Posterior vena cava (tissue), 2 donors: ENCODE results near the gene FOXE3. TPM values are rescaled to one million over a fixed set of nuclear protein-coding genes. Genes with fewer than 3 reads are reported as not detected.

ENCODE experiments used
- DNase-seq: peaks from one replicate; pipeline ENCODE4 v3.0.0-alpha.2; 2020; ENCODE audit warnings: low spot score
- intact Hi-C, 2 donors: fragments of 100-400 bp; cut with DNase I; formaldehyde crosslinking; loops; one replicate each; pipeline versions ENCODE4 v1.14.1 to v1.14.2; 2022 to 2023
- total RNA-seq, 2 donors: library from RNA; stranded (reverse); fragmentation: NEBNext Ultra II Directional; extraction: Animal tissue kit (Norgen Biotek cat#: 25700); gene quantifications; one replicate each; pipeline ENCODE4 v1.2.1, GENCODE V29; 2021
- donor health status: DM: yes; HTN: yes; CAD: no.
- donor health status: DM: yes; HTN: yes; CAD: no.

FOXE3 gene
- total RNA-seq, 2 donors from 2014 or later, result 0.10 TPM; not detected in 1

DNA sequence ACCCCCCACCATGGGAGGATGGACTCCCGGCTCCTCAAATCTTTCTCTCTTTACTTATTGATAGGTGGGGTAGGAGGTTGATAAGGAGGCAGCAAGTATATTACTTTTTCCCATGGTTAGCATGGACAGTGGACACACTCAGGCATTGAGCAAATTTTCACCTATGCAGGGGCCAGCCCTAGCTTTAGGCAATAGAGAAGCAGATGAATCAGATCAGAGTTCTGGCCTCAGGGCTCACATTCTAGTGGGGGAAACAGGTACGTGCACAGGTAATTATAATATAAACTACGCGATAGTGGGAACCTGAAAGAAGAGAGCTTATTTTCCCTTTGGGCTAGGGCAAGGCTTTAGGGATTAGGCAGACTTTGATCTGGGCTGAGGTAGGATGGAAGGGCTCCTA, 13.5 kb upstream of the FOXE3 start:
- peak; percentile 16 for DNase-seq
- intact Hi-C loops, result no loop called here

DNA sequence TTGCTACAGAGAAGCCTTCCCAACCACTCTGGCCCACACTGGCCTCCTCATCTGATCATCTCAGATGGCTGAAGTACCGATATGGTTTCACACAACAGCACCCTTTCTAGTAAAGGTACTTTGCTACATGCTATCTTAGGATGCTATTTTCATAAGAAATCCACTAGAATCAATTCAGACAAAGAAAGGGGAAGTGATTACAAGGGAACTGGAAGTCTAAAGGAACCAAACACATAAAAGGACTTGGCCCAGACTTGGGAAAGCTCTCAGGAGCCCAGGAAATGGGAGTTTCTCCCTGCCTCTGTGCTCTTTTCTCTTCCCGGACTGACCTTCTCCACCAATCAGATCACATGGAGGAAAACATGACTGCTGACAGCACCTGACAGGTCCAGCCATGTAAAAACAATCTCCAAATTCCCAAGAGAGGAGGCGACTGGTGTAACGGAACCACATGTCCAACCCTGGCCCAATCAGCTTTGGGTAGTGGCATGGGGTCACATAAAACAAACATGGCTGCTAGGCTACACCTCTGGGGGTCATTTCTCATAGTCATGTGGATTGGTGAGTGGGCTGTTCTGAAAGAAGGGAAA, 12.7 kb upstream of the FOXE3 start:
- DNase-seq, result peak; percentile 2
- intact Hi-C loops, result no loop called here

DNA sequence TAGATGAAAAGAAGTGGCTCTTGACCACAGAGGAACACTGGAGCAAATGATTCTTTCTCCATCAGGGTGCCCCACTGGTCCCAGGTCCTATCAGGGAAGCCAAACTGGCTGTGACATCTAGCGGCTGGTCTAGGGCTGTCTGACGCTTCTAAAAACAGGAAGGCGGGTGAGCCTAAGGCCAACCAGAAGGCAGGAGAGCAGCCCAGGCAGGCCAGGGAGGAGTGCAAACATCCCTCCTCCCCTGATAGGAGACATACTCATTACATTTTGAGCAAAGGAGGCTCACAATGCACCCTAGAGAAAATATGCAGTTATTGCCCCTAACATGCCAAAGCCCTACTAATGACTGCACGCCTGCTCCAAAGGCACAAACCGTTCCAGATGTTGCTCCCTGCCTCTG, 10.4 kb upstream of the FOXE3 start:
- intact Hi-C loops, result no loop called here
- peak; percentile 48 for DNase-seq

DNA sequence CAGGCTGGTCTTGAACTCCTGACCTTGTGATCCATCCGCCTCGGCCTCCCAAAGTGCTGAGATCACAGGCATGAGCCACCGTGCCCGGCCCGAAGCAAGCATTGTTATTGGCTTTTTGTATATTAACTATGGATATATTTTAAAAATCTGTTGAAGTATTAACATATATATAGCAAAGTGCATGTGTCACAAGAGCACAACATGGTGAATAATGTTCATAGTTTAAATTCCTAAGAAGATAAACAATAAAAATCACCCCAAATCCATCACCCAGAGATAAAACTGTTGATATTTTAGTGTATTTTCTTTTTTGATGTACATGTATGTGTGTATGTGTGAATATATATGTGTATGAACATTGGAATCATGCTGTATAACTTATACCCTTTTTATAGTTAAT, 9.1 kb upstream of the FOXE3 start:
- peak; percentile 44 for DNase-seq
- intact Hi-C loops, result no loop called here

DNA sequence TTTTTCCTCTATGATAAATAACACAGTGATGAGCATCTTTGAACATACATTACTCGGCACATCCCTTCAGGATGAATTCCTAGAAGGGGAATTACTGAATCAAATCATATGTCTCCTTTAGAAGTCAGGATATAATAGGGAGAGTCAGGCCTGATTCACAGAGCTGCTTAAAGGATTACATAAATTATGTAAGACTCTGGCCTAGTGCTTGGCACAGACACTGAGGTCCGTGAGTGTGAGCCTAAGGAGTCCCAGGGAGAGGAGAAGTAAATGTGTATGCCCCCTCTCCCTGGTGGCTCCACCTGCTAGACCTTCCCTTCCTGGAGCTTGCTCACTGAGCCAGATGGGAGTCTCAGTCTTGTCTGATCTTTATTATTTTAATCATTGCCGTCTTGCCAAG, 8.6 kb upstream of the FOXE3 start:
- intact Hi-C loops, result no loop called here
- peak; percentile 20 for DNase-seq

DNA sequence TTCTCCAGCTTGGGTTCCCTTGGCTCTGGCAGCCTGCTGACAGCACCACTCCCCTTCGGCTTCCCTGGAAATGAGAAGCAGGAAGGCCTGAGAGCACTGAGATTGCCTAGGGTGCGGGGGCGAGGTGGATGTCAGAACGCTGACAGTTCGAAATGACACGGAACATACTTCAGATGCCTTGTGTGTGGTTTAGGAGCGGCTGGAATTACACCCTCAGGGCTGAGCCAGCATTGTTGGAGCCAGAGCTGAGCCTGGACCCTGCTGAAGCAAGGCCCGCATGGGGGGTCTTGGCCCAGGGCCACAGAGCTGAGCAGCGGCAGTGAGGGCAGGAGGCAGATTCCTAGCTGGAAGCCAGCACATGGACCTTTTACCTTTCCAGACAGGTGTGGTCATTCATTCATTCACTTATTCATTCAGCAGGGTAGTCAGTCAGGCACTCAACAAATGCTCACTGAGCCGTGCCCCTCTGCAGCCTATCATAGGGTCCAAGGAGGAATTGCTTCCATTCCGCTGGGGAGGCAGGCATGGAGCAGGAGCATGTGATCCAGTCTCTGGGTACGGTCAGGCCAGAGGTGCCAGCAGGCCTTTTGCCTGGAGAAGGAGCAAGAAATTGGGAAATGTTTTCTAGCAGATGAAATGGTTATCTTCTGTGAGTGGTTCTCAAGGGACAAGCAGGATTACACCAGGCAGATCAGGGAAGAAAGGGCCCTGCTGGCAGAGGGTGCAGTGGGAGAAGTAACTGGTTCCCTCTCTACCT, 6.6 kb upstream of the FOXE3 start:
- intact Hi-C loops, result no loop called here
- peak; percentile 74 for DNase-seq

DNA sequence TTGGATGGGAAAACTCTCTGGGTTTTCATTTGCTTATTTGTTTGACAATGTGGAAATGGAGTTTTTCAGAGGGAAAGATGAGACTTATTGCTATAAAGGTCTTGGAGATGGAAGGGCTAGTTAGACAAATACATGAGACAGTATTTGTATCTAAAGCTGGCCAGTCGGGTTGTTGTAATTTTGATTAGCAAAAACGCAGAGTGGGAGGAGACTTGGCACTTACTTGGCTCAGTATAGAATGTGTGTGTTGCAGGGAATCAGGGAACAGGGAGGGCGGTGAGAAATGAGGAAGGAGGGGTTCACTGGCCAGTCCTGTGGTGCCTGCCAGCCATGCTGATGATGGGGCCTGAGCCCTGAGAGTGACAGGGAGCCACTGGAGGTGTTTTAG, 6.0 kb upstream of the FOXE3 start:
- intact Hi-C loops, result no loop called here

DNA sequence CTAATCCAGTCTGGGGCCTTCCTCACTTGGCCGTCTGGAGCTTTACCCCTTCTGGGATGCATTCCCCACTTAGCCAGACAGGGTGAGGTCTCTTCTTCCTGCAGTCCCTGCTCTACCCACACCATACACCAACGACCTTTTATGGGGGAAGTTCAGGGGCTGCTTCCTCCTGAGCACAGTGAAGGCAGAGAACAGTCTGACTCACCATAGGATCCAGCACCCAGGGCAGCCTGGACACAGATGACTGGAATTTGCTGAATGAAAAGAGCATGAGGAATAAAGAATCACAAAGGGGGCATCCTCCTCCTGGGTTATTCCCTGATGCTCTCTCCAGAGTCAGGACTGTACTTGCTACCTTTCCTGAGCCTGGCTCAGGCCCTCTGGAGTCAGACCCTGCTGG, 4.6 kb upstream of the FOXE3 start:
- no peak for DNase-seq
- intact Hi-C loops, result no loop called here

More for the DNA sequence above, 6.0 kb upstream of the FOXE3 start:
- no peak for DNase-seq

DNA sequence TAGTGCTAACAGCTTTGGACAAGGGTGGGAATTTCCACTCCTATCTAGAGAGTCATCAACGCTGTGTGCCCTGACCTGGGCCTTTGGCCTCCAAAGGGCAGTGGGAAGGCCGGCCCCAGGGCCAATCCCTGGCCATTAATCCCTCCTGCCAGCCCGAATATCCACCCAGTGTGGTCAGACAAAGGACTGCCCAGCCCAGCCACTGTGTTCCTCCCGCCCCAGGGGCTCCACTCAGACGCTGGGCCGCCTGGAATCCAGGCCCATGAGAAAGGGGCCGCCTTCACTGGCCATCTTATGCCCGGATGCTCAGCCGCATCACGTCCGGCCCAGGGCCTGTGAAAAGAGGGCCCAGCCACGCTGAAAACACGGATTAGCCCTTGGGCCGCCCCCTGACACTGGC, 3.6 kb upstream of the FOXE3 start:
- no peak for DNase-seq
- intact Hi-C loops, result no loop called here

DNA sequence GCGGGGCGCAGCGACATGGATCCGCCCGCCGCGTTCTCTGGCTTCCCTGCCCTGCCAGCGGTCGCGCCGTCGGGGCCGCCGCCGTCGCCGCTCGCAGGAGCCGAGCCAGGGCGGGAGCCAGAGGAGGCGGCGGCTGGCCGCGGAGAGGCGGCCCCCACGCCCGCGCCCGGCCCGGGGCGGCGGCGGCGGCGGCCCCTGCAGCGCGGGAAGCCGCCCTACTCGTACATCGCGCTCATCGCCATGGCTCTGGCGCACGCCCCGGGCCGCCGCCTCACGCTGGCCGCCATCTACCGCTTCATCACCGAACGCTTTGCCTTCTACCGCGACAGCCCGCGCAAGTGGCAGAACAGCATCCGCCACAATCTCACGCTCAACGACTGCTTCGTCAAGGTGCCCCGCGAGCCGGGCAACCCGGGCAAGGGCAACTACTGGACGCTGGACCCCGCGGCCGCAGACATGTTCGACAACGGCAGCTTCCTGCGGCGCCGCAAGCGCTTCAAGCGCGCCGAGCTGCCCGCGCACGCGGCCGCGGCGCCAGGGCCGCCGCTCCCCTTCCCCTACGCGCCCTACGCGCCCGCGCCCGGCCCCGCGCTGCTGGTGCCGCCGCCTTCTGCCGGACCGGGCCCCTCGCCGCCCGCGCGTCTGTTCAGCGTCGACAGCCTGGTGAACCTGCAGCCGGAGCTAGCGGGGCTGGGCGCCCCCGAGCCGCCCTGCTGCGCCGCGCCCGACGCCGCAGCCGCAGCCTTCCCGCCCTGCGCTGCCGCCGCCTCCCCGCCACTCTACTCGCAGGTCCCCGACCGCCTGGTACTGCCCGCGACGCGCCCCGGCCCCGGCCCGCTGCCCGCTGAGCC, 459 bp downstream of the FOXE3 start:
- intact Hi-C loops, result no loop called here
- DNase-seq, result no peak

DNA sequence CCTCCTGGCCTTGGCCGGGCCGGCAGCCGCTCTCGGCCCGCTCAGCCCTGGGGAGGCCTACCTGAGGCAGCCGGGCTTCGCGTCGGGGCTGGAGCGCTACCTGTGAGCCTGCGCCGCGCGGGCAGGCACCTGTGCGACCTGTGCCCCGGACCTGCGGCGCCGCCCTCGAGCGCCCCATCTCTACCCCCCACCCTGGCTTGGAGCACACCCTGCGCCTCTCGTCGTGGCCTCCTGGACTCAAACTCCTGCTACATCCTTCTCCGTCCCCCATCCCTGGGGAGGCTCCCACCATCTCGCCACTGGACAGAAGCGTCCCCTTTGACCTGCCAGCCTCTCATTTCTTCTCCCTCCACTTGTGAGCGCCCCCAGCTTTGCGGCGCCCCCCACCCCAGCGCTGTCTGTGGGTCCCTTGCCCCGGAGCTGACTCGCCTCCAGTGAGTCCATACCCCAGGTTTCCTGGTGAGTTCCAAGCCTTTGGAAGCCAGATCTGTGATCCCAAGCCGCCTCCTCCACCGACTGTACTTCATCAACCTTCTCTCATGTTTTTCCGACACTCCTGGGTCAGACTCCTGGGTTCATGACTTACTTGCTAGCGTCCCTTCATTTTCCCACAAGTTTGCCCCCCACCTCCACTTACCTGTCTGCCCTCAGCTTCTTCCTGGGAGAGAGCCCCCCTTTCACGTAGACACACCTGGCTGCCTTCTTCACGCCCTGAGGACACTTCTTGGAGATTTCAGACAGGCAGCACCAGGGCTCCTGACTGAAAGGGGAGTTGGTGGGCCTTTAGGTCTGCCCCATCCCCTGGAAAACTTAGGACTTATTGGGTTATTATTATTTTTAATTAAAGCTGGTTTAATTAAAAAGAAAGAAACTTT, 1.3 kb downstream of the FOXE3 start:
- intact Hi-C loops, result no loop called here

DNA sequence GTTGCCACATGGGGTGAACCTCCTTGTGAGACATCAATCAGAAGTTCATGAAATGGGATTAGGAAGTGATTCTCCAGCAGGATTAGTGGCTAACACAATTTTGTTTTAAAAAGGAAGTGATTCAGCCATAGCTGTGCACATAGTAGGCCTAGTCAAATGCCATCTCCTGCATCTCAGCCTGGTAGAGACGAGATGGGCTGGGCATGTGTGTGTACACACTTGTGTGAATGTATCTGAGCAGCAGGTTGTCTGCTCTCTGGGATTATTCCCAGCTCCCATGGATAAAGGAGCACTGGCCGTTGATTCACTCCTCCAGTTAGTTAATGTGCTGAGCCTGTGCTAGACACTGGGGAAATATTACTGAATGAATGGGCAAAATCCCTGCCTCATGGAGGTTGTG, 2.0 kb downstream of the FOXE3 start:
- intact Hi-C loops, result no loop called here

More for the DNA sequence above, 1.3 kb downstream of the FOXE3 start:
- DNase-seq, result no peak

DNA sequence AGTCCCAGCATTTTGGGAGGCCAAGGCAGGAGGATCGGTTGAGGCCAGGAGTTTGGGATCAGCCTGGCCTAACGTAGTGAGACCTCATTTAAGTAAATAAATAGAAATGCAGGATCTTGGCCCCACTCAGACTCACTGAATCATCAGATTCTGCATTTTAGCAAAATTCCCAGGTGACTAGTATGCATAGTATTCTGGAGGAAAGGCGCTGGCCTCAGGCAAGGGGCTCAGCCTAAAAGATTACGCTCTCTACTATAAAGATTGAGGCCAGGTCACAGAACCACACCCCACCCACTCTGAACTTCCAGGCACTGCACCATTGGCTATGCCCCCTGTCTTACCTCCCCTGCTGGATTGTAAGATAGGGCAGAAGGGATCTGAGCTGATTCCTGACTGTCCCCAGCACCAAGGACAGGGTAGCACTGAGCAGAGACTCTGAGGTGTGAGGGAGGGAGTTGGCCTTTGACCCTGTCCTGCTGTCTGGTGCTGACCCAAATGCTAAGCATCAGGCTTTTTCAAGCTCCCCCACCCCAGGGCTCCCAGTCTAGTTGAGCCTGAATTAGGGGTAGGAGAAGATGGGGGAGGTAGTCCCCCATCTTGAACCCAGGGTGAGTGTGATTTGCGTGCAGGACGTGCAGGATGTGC, 2.7 kb downstream of the FOXE3 start:
- no peak for DNase-seq
- intact Hi-C loops, result no loop called here

More for the DNA sequence above, 2.0 kb downstream of the FOXE3 start:
- no peak for DNase-seq

DNA sequence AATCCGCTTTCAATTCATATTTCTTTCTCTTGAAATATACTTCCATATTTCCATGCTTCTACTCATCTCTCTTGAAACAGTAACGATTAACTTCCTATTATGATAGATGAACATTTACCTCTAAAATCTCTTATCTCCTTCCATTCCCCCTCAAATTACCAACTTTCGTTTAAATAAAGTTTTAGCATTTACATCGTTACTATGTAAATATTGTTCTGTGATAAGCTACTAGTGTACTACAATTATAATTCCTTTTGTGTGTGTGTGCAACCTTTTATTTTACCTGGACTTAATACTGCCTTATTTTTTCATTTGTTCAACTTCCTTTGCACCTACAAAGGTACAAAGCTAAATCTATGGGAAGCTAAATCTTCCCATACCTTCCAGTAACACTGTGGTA, 4.5 kb downstream of the FOXE3 start:
- no peak for DNase-seq
- intact Hi-C loops, result no loop called here

DNA sequence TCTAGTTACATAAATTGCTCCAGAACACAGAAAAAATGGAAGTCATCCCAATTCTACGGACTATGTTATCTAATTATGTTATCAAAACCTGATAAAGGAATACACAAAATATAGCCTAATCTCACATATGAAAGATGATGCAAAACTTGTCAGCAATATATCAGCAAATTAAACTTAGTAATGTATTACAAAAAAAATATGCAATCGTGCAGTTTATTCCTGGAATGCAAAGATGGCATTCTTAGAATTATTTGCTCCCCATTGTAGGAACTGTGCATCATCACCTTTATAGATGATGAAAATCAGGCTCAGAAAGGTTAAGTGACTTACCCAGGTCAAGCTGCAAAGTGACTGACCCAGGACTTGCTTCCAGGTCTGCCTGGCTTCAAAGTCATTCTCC, 7.8 kb downstream of the FOXE3 start:
- intact Hi-C loops, result no loop called here
- no peak for DNase-seq

DNA sequence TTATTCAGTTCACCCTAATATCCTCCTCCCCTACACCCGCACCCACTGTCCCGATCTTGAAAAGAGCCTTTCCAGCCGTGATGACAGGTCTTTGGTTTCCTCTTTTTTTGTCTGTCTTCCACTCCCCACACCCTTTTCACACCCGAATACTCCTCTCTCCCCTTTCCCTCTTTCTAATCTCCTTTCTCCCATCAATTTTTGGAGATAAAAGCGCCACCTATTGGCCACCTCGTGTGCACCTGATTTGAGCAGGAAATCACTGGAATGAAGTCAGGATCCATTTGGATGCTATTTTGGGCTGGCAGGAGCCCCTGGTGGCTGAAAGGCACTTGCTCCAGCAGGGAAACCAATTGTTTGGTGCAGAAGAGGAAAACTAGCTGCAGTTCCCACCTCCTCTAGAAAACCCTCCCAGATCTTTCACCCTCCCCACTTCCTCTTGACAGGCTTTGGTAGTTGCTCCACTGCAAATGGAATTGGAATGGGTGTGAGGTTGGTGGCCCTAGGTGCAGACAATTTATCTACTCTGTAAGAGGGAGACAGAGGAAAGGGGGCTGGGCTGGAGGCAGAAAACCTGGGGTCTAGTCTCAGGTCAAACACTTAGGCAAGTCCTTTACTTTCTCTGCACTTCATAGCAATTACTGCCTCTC, 8.4 kb downstream of the FOXE3 start:
- DNase-seq, result no peak
- intact Hi-C loops, result no loop called here

DNA sequence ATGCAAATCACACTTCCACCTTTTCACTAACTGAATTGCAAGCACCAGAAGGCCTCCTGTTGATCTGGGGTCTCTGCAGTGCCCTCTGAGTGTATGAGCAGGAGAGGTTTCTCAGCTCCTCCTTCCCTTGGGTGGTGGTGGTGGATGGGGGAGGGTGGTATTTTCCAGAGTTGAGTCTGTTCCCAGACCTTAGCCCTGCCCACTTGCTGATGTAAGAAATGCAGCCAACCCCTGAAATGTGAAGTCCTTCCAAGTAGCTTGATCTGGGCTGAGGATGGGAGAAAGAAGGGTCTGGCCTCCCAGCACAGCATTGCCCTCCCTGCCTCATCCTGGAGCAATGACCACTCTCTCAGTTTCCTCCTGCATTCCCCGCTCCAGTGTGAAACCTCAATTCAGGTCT, 15.4 kb downstream of the FOXE3 start:
- intact Hi-C loops, result loop anchor here (5.0 to 10.0 kb wide), 3 partner anchors 239 to 291 kb away; partner anchors contain the start of gene PDZK1IP1 (in 1 of the 2)
- no peak for DNase-seq
